LNCaP clone FGC (cell line): ENCODE measurements around the gene THYN1.

Source experiments
- DNase-seq: peaks from one replicate; pipeline ENCODE4 v3.0.0-alpha.2; 2011; ENCODE audit warnings: low read depth
- H3K4me3 ChIP-seq: 2 replicates; pipeline ENCODE4 v1.5.1; 2011; ENCODE audit warnings: mild to moderate bottlenecking, low read depth, low read length, control low read depth
- CTCF ChIP-seq: IDR thresholded peaks from 2 replicates; pipeline ENCODE4 v1.5.1; 2012; ENCODE audit warnings: mild to moderate bottlenecking; ENCODE audit not compliant: control insufficient read depth, insufficient read depth; ENCODE audit errors: extremely low read depth

The THYN1 gene

GRCh38 chr11:134223121-134223520 is 30.0 kb downstream of the THYN1 start:
- no peak for DNase-seq
- TF ChIP-seq CTCF: no peak

GRCh38 chr11:134216816-134217215 is 36.3 kb downstream of the THYN1 start:
- no peak for DNase-seq
- no peak overlapping the region for H3K4me3 ChIP-seq
- no peak for TF ChIP-seq CTCF

More at GRCh38 chr11:134223121-134223520, 30.0 kb downstream of the THYN1 start:
- peak overlapping the region; percentile 92 for H3K4me3 ChIP-seq

GRCh38 chr11:134215836-134216235 is 37.3 kb downstream of the THYN1 start:
- H3K4me3 ChIP-seq: no peak overlapping the region
- no peak for TF ChIP-seq CTCF

GRCh38 chr11:134207538-134208239 is 45.5 kb downstream of the THYN1 start:
- no peak for DNase-seq
- peak; percentile 70 for TF ChIP-seq CTCF
- no peak overlapping the region for H3K4me3 ChIP-seq

More at GRCh38 chr11:134215836-134216235, 37.3 kb downstream of the THYN1 start:
- no peak for DNase-seq

GRCh38 chr11:134206185-134206584 is 47.0 kb downstream of the THYN1 start:
- TF ChIP-seq CTCF: no peak
- DNase-seq: no peak
- no peak overlapping the region for H3K4me3 ChIP-seq

- DNase-seq: no peak
- TF ChIP-seq CTCF: no peak
- H3K4me3 ChIP-seq: no peak overlapping the region
Measured at GRCh38 chr11:134205729-134206128, 47.4 kb downstream of the THYN1 start.

GRCh38 chr11:134202661-134203060 is 50.5 kb downstream of the THYN1 start:
- no peak for DNase-seq
- TF ChIP-seq CTCF: no peak
- no peak overlapping the region for H3K4me3 ChIP-seq
